Measurements from ENCODE around the gene TNNI2. TPM values are rescaled to one million over a fixed set of nuclear protein-coding genes. Genes with fewer than 3 reads are reported as not detected.

TNNI2 gene
- total and polyA plus RNA-seq, 2 donors (not counting 3 experiments of a cell fraction or from before 2014, with no cell fraction given), result not detected

GRCh38 chr11:1845561-1846452 lies 7.0 kb downstream of the TNNI2 start:
- no peaks in the 10 kb centered on the region for H3K27me3 ChIP-seq (ENCODE audit: control insufficient read depth in 2 of 2, insufficient read depth in 2 of 2, low read length in 2 of 2)
- H3K4me2 ChIP-seq (ENCODE audit: insufficient read depth, low read length), result no peak overlapping the region
- intact Hi-C loops (cut with micrococcal nuclease), result no loop called here
- H3K9me1 ChIP-seq (replicated peaks; ENCODE audit: control insufficient read depth, extremely low read depth, insufficient read depth, low read length), result no peaks in the 10 kb centered on the region
- DNase-seq (ENCODE audit: low read depth, low spot score) (no peak), FAIRE-seq (no peak)
- ChIA-PET CTCF (interaction anchor here (1.6 to 4.0 kb wide), 3 partner anchors 37 to 306 kb away, joined by 5 to 17 read pairs (median 15); no protein-coding TSS in a partner anchor), POLR2A (no interaction called here)
- no peaks in the 10 kb centered on the region for H3K4me1 ChIP-seq (ENCODE audit: control insufficient read depth, extremely low read depth, insufficient read depth, low read length)
- dilution Hi-C loops (cut with MboI; ENCODE audit: extremely low pct_ligation_motif_present, low sequenced_read_pairs), result no loop called here
- no peak overlapping the region for H3K4me3 ChIP-seq (replicated peaks in 1 of 3; ENCODE audit: insufficient read depth in 1 of 3, low read depth in 1 of 3, low read length in 3 of 3)
- no TSS peak for BruUV-seq (replicated peaks)
- TF ChIP-seq POLR2A (IDR thresholded peaks at IDR 0.05; ENCODE audit: low read depth, low read length), result no peak
- TF ChIP-seq MAX (IDR thresholded peaks at IDR 0.05; ENCODE audit: insufficient read depth, insufficient read length), result no peak
- H3K36me3 ChIP-seq (ENCODE audit: control insufficient read depth in 2 of 2, extremely low read depth in 1 of 2, insufficient read depth in 2 of 2, low read length in 2 of 2), result no peaks in the 10 kb centered on the region
- no peaks in the 10 kb centered on the region for H4K20me1 ChIP-seq (replicated peaks; ENCODE audit: control insufficient read depth, extremely low read depth, insufficient read depth, low read length)
- H3K9ac ChIP-seq (replicated peaks; ENCODE audit: extremely low read depth, insufficient read depth, low read length), result no peak overlapping the region
- no peak overlapping the region for H3K27ac ChIP-seq (ENCODE audit: insufficient read depth, low read depth, low read length)
- H3K9me3 ChIP-seq (replicated peaks; ENCODE audit: control insufficient read depth, insufficient read depth, low read length), result no peaks in the 10 kb centered on the region
- H2AFZ ChIP-seq (ENCODE audit: low read depth, low read length), result no peak overlapping the region
- no peaks in the 10 kb centered on the region for H3K79me2 ChIP-seq (ENCODE audit: control insufficient read depth, insufficient read depth, low read length)

GRCh38 chr11:1846453-1846932 lies 7.7 kb downstream of the TNNI2 start:
- ChIA-PET POLR2A (no interaction called here), CTCF (interaction anchor here (1.6 to 4.0 kb wide), 4 partner anchors 14 to 305 kb away, joined by 5 to 17 read pairs (median 15); no protein-coding TSS in a partner anchor)
- Histone ChIP-seq H3K4me2 (ENCODE audit: insufficient read depth, low read length) (no peak overlapping the region), H3K27ac (ENCODE audit: insufficient read depth, low read depth, low read length) (no peak overlapping the region), H3K9ac (replicated peaks; ENCODE audit: extremely low read depth, insufficient read depth, low read length) (no peak overlapping the region), H3K36me3 (ENCODE audit: control insufficient read depth in 2 of 2, extremely low read depth in 1 of 2, insufficient read depth in 2 of 2, low read length in 2 of 2) (no peaks in the 10 kb centered on the region), H2AFZ (ENCODE audit: low read depth, low read length) (no peak overlapping the region), H3K4me3 (replicated peaks in 1 of 3; ENCODE audit: insufficient read depth in 1 of 3, low read depth in 1 of 3, low read length in 3 of 3) (no peak overlapping the region), H3K9me3 (replicated peaks; ENCODE audit: control insufficient read depth, insufficient read depth, low read length) (no peaks in the 10 kb centered on the region), H3K27me3 (ENCODE audit: control insufficient read depth in 2 of 2, insufficient read depth in 2 of 2, low read length in 2 of 2) (no peaks in the 10 kb centered on the region), H3K79me2 (ENCODE audit: control insufficient read depth, insufficient read depth, low read length) (no peaks in the 10 kb centered on the region), H3K9me1 (replicated peaks; ENCODE audit: control insufficient read depth, extremely low read depth, insufficient read depth, low read length) (no peaks in the 10 kb centered on the region), H4K20me1 (replicated peaks; ENCODE audit: control insufficient read depth, extremely low read depth, insufficient read depth, low read length) (no peaks in the 10 kb centered on the region), H3K4me1 (ENCODE audit: control insufficient read depth, extremely low read depth, insufficient read depth, low read length) (no peaks in the 10 kb centered on the region)
- no peak for FAIRE-seq
- dilution Hi-C loops (cut with MboI; ENCODE audit: extremely low pct_ligation_motif_present, low sequenced_read_pairs) (no loop called here), intact Hi-C loops (cut with micrococcal nuclease) (no loop called here)
- no TSS peak for BruUV-seq (replicated peaks)
- TF ChIP-seq MYC (IDR thresholded peaks at IDR 0.05; ENCODE audit: low read depth, low read length) (no peak), POLR2A (IDR thresholded peaks at IDR 0.05; ENCODE audit: low read depth, low read length) (no peak), MAX (IDR thresholded peaks at IDR 0.05; ENCODE audit: insufficient read depth, insufficient read length) (no peak), CTCF (IDR thresholded peaks at IDR 0.05; ENCODE audit: extremely low read depth in 1 of 2, insufficient read depth in 1 of 2, low read depth in 1 of 2, low read length in 2 of 2) (no peak), EZH2 (IDR thresholded peaks at IDR 0.05; ENCODE audit: borderline replicate concordance, low read depth, low read length, severe bottlenecking) (no peak), POLR2AphosphoS5 (IDR thresholded peaks at IDR 0.05; ENCODE audit: insufficient read depth, low read depth, low read length) (no peak), JUN (IDR thresholded peaks at IDR 0.05; ENCODE audit: borderline replicate concordance, insufficient read depth, insufficient read length, low read depth) (no peak), FOS (IDR thresholded peaks at IDR 0.05; ENCODE audit: borderline replicate concordance, insufficient read depth, low read length) (no peak), GATA2 (IDR thresholded peaks at IDR 0.05; ENCODE audit: insufficient read depth, insufficient read length, low read depth, low read length) (no peak)
- DNase-seq (ENCODE audit: low read depth, low spot score), result no peak
